GM21360 (cell line): ENCODE results near the gene ACTRT2.

ENCODE experiments used
- ATAC-seq: cut with Tn5 transposase; IDR thresholded peaks from one replicate; pipeline ENCODE4 v1.9.1; 2021; ENCODE audit warnings: mild to moderate bottlenecking, moderate library complexity; ENCODE audit not compliant: unreplicated experiment

The ACTRT2 gene

GRCh38 chr1:3030663-3031381, 9.6 kb downstream of the ACTRT2 start:
- no peak for ATAC-seq

- ATAC-seq: no peak
Observed at GRCh38 chr1:3031401-3032221, 10.3 kb downstream of the ACTRT2 start.

- no peak for ATAC-seq
Observed at GRCh38 chr1:3032371-3033039, 11.2 kb downstream of the ACTRT2 start.

GRCh38 chr1:3033040-3033789, 11.9 kb downstream of the ACTRT2 start:
- no peak for ATAC-seq

- no peak for ATAC-seq
Observed at GRCh38 chr1:3033790-3034090, 12.5 kb downstream of the ACTRT2 start.

- no peak for ATAC-seq
Observed at GRCh38 chr1:3034162-3034561, 12.9 kb downstream of the ACTRT2 start.

- no peak for ATAC-seq
Observed at GRCh38 chr1:3034728-3035562, 13.7 kb downstream of the ACTRT2 start.

- no peak for ATAC-seq
Observed at GRCh38 chr1:3035563-3036446, 14.5 kb downstream of the ACTRT2 start.

GRCh38 chr1:3036447-3037280, 15.4 kb downstream of the ACTRT2 start:
- no peak for ATAC-seq

GRCh38 chr1:3037281-3038040, 16.2 kb downstream of the ACTRT2 start:
- no peak for ATAC-seq

GRCh38 chr1:3038113-3038551, 16.9 kb downstream of the ACTRT2 start:
- no peak for ATAC-seq

GRCh38 chr1:3038571-3039181, 17.4 kb downstream of the ACTRT2 start:
- ATAC-seq: no peak

- ATAC-seq: no peak
Observed at GRCh38 chr1:3040004-3040403, 18.7 kb downstream of the ACTRT2 start.

GRCh38 chr1:3042481-3042880, 21.2 kb downstream of the ACTRT2 start:
- no peak for ATAC-seq

- no peak for ATAC-seq
Observed at GRCh38 chr1:3049164-3049563, 27.9 kb downstream of the ACTRT2 start.

- no peak for ATAC-seq
Observed at GRCh38 chr1:3049905-3050304, 28.6 kb downstream of the ACTRT2 start.

- no peak for ATAC-seq
Observed at GRCh38 chr1:3050603-3051002, 29.3 kb downstream of the ACTRT2 start.
